Left ventricle myocardium inferior (tissue), 1 donor: Measurements from ENCODE around the gene APEX1. TPM values are rescaled to one million over a fixed set of nuclear protein-coding genes. Genes with fewer than 3 reads are reported as not detected.

Experiments
- DNase-seq: peaks from one replicate; pipeline ENCODE4 v3.0.0-alpha.2; 2020
- H3K27ac ChIP-seq: fragments of 200-600 bp; replicated peaks from 2 replicates; pipeline ENCODE4 v1.8.0; 2021
- H3K27me3 ChIP-seq: fragments of 200-600 bp; 2 replicates; pipeline ENCODE4 v1.8.0; 2021; ENCODE audit warnings: low read depth
- H3K36me3 ChIP-seq: fragments of 200-600 bp; 2 replicates; pipeline ENCODE4 v1.8.0; 2021
- H3K4me1 ChIP-seq: fragments of 200-600 bp; 2 replicates; pipeline ENCODE4 v1.8.0; 2021
- H3K4me3 ChIP-seq: fragments of 200-600 bp; 2 replicates; pipeline ENCODE4 v1.8.0; 2021; ENCODE audit warnings: mild to moderate bottlenecking, moderate library complexity
- H3K9me3 ChIP-seq: fragments of 200-600 bp; replicated peaks from 2 replicates; pipeline ENCODE4 v1.8.0; 2021
- intact Hi-C: fragments of 100-400 bp; cut with micrococcal nuclease; formaldehyde crosslinking; loops from one replicate; pipeline ENCODE4 v1.11.0; 2022
- total RNA-seq: library from RNA; stranded (reverse); fragmentation: NEBNext Ultra II Directional; extraction: Animal tissue kit (Norgen Biotek cat#: 25700); gene quantifications from one replicate; pipeline ENCODE4 v1.2.1, GENCODE V29; 2021
- TF ChIP-seq, protein P1 (sequence below): fragments of 200-600 bp; IDR thresholded peaks from 2 replicates; pipeline ENCODE4 v1.8.0; 2021; ENCODE audit warnings: antibody characterized with exemption, mild to moderate bottlenecking, borderline replicate concordance
- donor health status: DM: no; HTN: yes; CAD: no; lungs with severe emphysema.

Gene APEX1
- total RNA-seq, 1 donor from 2014 or later, result 75.0 TPM

DNA sequence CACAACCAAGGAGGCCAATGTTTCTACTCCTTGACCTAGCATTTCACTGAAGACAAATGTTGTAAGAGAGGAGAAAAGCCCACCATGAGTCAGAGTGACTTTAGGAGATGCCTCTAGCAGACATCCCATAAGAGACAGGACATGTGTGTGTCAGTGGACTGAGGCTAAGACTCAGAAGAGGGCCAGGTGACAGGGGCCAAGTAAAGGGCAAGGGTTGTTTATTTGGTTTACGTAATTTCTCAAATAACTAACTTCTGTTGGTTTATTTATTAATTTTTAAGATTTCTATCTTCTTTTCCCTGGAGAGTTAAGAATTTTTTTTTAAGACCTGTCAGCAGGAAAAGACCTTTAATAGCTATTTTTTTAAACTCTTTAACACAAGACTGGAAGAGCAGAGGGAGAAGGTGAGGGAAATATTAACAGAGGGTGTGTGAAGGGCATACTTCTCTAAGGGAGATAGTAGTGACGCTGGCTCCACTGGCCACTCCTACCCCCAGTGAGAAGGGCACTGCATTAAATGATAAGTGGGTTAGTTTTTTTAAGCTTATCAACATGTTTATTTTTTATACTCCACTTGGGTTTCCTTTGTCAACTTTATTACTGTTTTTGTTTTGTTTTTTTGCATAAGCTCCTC lies 17.6 kb downstream of the APEX1 start:
- TF ChIP-seq, protein P1, sequence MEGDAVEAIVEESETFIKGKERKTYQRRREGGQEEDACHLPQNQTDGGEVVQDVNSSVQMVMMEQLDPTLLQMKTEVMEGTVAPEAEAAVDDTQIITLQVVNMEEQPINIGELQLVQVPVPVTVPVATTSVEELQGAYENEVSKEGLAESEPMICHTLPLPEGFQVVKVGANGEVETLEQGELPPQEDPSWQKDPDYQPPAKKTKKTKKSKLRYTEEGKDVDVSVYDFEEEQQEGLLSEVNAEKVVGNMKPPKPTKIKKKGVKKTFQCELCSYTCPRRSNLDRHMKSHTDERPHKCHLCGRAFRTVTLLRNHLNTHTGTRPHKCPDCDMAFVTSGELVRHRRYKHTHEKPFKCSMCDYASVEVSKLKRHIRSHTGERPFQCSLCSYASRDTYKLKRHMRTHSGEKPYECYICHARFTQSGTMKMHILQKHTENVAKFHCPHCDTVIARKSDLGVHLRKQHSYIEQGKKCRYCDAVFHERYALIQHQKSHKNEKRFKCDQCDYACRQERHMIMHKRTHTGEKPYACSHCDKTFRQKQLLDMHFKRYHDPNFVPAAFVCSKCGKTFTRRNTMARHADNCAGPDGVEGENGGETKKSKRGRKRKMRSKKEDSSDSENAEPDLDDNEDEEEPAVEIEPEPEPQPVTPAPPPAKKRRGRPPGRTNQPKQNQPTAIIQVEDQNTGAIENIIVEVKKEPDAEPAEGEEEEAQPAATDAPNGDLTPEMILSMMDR, result no peak
- Histone ChIP-seq H3K4me1 (peaks cover 60% of the 10 kb centered on the region), H3K27me3 (no peaks in the 10 kb centered on the region), H3K9me3 (no peaks in the 10 kb centered on the region), H3K27ac (no peak overlapping the region), H3K36me3 (peaks cover 34% of the 10 kb centered on the region), H3K4me3 (no peak overlapping the region)
- DNase-seq, result no peak
- intact Hi-C loops, result loop anchor here (10.0 kb wide), 1 partner anchor 142 kb away; no protein-coding TSS in a partner anchor

DNA sequence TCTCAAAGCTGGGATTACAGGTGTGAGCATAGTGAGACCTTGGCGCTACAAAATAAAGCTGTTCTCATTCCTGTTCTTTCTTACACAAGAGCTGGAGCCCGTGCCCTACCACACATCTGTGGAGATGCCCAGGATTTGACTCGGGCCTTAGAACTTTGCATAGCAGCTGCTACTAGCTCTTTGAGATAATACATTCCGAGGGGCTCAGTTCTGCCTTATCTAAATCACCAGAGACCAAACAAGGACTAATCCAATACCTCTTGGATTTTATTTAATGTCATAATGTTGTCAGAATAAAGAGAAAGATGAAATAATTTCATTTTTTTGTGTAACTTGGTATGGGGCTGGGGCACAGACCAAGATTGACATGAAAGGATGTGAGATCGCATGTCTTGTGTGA lies 21.8 kb downstream of the APEX1 start:
- peaks cover 34% of the 10 kb centered on the region for H3K36me3 ChIP-seq
- intact Hi-C loops, result loop anchor here (10.0 kb wide), 1 partner anchor 138 kb away; no protein-coding TSS in a partner anchor
- peak overlapping the region; percentile 73 for H3K27ac ChIP-seq
- H3K4me1 ChIP-seq, result peaks cover 36% of the 10 kb centered on the region
- H3K27me3 ChIP-seq, result no peaks in the 10 kb centered on the region
- no peak overlapping the region for H3K4me3 ChIP-seq
- no peaks in the 10 kb centered on the region for H3K9me3 ChIP-seq
- TF ChIP-seq, protein P1, result no peak
- no peak for DNase-seq

DNA sequence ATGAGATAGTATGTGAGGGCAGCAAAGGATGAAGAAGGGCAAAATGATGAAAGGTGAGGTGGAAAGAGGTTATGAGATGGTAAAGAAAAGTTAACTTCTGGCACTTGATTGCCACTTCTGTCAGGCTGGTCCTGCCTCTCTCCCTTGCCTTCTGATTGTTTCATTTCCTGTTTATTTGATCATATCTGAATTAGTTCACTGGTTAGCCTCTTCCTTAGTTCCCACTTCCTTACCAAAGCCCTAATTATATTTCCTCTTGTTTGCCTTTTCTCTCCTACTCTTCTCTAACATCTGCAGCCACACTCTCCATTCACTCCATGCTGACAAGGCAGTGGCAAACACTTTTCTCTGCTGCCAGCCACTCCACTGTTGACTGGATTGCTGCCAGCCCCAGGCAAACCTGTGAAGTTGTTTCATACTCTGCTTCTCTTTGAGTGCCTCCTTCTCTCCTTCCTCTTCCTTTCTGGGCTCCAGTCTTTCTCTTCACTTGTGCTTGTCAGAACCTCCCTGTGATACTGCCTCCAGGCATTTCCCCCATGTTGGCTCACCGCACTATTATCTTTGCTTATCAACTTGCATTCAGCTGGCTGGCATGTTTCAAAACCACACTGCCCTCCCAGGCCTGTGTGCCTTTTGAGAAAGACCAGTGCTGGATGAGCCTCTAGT lies 22.3 kb downstream of the APEX1 start:
- peak; percentile 46 for DNase-seq
- H3K4me3 ChIP-seq, result no peak overlapping the region
- peak overlapping the region; percentile 73 for H3K27ac ChIP-seq
- H3K27me3 ChIP-seq, result no peaks in the 10 kb centered on the region
- intact Hi-C loops, result loop anchor here (10.0 kb wide), 1 partner anchor 137 kb away; no protein-coding TSS in a partner anchor
- peaks cover 34% of the 10 kb centered on the region for H3K36me3 ChIP-seq
- TF ChIP-seq, protein P1, result no peak
- H3K9me3 ChIP-seq, result no peaks in the 10 kb centered on the region
- H3K4me1 ChIP-seq, result peaks cover 31% of the 10 kb centered on the region

DNA sequence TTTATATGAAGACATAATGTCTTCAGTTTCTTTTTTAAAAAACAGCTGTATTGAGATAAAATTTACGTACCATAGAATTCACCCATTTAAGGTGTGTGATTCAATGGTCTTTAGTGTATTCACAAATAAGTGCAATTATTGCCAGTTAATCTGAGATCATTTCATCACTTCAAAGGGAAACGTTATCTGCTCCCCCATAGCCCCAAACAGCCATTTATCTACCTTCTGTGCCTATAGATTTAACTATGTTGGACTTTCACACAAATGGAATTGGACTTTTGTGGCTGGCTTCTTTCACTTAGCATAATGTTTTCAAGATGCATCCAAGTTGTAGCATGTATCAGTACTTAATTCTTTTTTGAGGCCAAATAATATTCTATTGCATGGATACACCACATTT lies 23.9 kb downstream of the APEX1 start:
- Histone ChIP-seq H3K27me3 (no peaks in the 10 kb centered on the region), H3K36me3 (peaks cover 29% of the 10 kb centered on the region), H3K27ac (no peak overlapping the region), H3K4me1 (peaks cover 20% of the 10 kb centered on the region), H3K9me3 (no peaks in the 10 kb centered on the region), H3K4me3 (no peak overlapping the region)
- TF ChIP-seq, protein P1, result no peak
- no peak for DNase-seq
- intact Hi-C loops, result loop anchor here (10.0 kb wide), 1 partner anchor 136 kb away; no protein-coding TSS in a partner anchor

DNA sequence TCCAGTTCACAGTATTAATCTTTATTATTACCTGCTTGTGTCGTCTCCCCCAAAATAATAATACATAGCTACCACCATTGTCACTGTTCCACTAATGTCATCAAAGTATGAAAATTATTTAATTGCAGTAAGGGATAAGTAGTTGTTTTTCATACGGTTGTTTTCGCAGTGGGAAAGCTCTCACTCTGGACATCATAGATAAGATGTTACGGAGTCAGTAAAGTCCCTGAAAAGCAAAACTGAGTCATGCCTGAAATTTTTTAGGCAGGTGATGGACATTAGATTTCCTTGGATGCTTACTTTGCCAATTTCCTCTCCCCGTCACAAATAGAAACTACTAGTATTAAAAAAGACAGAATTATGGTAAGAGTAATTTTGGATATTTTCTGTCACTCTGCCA lies 27.4 kb downstream of the APEX1 start:
- intact Hi-C loops, result no loop called here
- Histone ChIP-seq H3K36me3 (no peaks in the 10 kb centered on the region), H3K27ac (no peak overlapping the region), H3K27me3 (no peaks in the 10 kb centered on the region), H3K4me3 (no peak overlapping the region), H3K9me3 (no peaks in the 10 kb centered on the region), H3K4me1 (peaks cover 9% of the 10 kb centered on the region)
- TF ChIP-seq, protein P1, result no peak
- DNase-seq, result no peak
